Gastroesophageal sphincter (tissue), 3 donors: ENCODE data around the gene ZNF362.
"Not testable (repeated sequence)": the region's sequence is repeated elsewhere in the genome, so short reads cannot be mapped to it uniquely, and the experiment has no call there.

Source experiments
- CTCF ChIP-seq, 4 experiments: fragments of 200-600 bp in 2 of 4; fragments of 450-650 bp in 2 of 4; sonication (generic) in 1 of 4; IDR thresholded peaks; one replicate each; pipeline ENCODE4 v1.5.1; 2017 to 2019; ENCODE audit warnings: antibody characterized with exemption in 4 of 4, mild to moderate bottlenecking in 2 of 4, moderate library complexity in 2 of 4
- EP300 ChIP-seq: sonication (generic); formaldehyde crosslinking; IDR thresholded peaks from one replicate; pipeline ENCODE4 v1.6.1; 2017; ENCODE audit warnings: antibody characterized with exemption, mild to moderate bottlenecking
- POLR2A ChIP-seq, 2 donors: fragments of 450-650 bp; IDR thresholded peaks; one replicate each; pipeline ENCODE4 v1.6.1; 2017; ENCODE audit warnings: antibody characterized with exemption in 2 of 2, mild to moderate bottlenecking in 2 of 2, moderate library complexity in 1 of 2

DNA sequence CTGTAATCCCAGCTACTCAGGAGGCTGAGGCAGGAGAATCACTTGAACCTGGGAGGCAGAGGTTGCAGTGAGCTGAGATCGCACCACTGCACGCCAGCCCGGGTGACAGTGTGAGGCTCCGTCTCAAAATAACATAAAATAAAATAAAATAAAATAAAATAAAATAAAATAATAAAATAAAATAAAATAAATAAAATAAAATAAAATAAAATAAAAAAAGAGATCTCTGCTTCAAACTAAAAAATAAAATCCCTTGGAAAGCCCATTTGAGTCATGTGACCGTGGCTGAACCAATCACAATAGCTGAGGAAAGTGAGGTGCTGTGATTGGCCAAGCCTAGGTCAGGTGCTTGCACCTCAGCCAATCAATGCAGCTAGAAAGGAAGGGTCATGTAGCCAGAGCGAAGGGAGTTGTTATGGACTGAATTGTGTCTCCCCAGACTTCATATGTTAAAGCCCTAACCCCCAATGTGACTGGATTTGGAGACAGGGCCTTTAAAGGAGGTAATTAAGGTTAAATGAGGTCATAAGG is 18.0 kb upstream of the ZNF362 start:
- TF ChIP-seq CTCF (IDR thresholded peaks at IDR 0.05); POLR2A (IDR thresholded peaks at IDR 0.05); EP300: not testable (repeated sequence)
